ENCODE measurements around the gene C1orf35. TPM values are rescaled to one million over a fixed set of nuclear protein-coding genes. Genes with fewer than 3 reads are reported as not detected.

The C1orf35 gene
- total RNA-seq, 3 donors from 2014 or later = 11.5 to 17.0 (median 15.7) TPM

- peaks cover 19 to 90% of the 10 kb centered on the region in 2 donors for H3K27me3 ChIP-seq
- H3K9me3 ChIP-seq = no peaks in the 10 kb centered on the region
- no peak overlapping the region for H3K4me3 ChIP-seq
- no peaks in the 10 kb centered on the region for H3K36me3 ChIP-seq
- intact Hi-C loops (cut with DNase I; ENCODE audit: low total_unique reads) = no loop called here
- no peaks in the 10 kb centered on the region for H3K4me1 ChIP-seq
- peak in 1 of 2 donors; percentile 47 for DNase-seq (ENCODE audit: low spot score in 2 of 2)
- TF ChIP-seq CTCF (IDR thresholded peaks at IDR 0.05) (no peak), POLR2AphosphoS5 (IDR thresholded peaks at IDR 0.05) (no peak), POLR2A (IDR thresholded peaks at IDR 0.05) (no peak)
- H3K27ac ChIP-seq = no peak overlapping the region
Measured at GRCh38 chr1:228064296-228064695, 38.8 kb downstream of the C1orf35 start.

- no peaks in the 10 kb centered on the region for H3K36me3 ChIP-seq
- intact Hi-C loops (cut with DNase I; ENCODE audit: low total_unique reads) = no loop called here
- no peak overlapping the region for H3K27ac ChIP-seq
- no peaks in the 10 kb centered on the region for H3K9me3 ChIP-seq
- H3K4me3 ChIP-seq = no peak overlapping the region
- no peaks in the 10 kb centered on the region for H3K4me1 ChIP-seq
- peaks cover 19 to 94% of the 10 kb centered on the region in 2 donors for H3K27me3 ChIP-seq
- TF ChIP-seq CTCF (IDR thresholded peaks at IDR 0.05) = no peak
- no peak for TF ChIP-seq POLR2A (IDR thresholded peaks at IDR 0.05)
- TF ChIP-seq POLR2AphosphoS5 (IDR thresholded peaks at IDR 0.05) = no peak
- DNase-seq (ENCODE audit: low spot score in 2 of 2) = peak in 1 of 2 donors; percentile 34
Measured at GRCh38 chr1:228063251-228064191, 39.6 kb downstream of the C1orf35 start.

GRCh38 chr1:228062812-228063211 is 40.3 kb downstream of the C1orf35 start:
- no peak overlapping the region for H3K4me3 ChIP-seq
- H3K36me3 ChIP-seq = no peaks in the 10 kb centered on the region
- H3K4me1 ChIP-seq = no peaks in the 10 kb centered on the region
- no peaks in the 10 kb centered on the region for H3K9me3 ChIP-seq
- H3K27me3 ChIP-seq = peaks cover 19 to 90% of the 10 kb centered on the region in 2 donors
- TF ChIP-seq CTCF (IDR thresholded peaks at IDR 0.05) (no peak), POLR2AphosphoS5 (IDR thresholded peaks at IDR 0.05) (no peak), POLR2A (IDR thresholded peaks at IDR 0.05) (no peak)
- DNase-seq (ENCODE audit: low spot score in 2 of 2) = peak in 1 of 2 donors; percentile 36
- intact Hi-C loops (cut with DNase I; ENCODE audit: low total_unique reads) = no loop called here
- H3K27ac ChIP-seq = no peak overlapping the region

GRCh38 chr1:228062085-228062791 is 40.9 kb downstream of the C1orf35 start:
- no peak overlapping the region for H3K4me3 ChIP-seq
- H3K27ac ChIP-seq = no peak overlapping the region
- H3K27me3 ChIP-seq = peaks cover 19 to 87% of the 10 kb centered on the region in 2 donors
- intact Hi-C loops (cut with DNase I; ENCODE audit: low total_unique reads) = no loop called here
- TF ChIP-seq CTCF (IDR thresholded peaks at IDR 0.05) (no peak), POLR2A (IDR thresholded peaks at IDR 0.05) (no peak), POLR2AphosphoS5 (IDR thresholded peaks at IDR 0.05) (no peak)
- no peaks in the 10 kb centered on the region for H3K4me1 ChIP-seq
- H3K36me3 ChIP-seq = no peaks in the 10 kb centered on the region
- no peaks in the 10 kb centered on the region for H3K9me3 ChIP-seq
- DNase-seq (ENCODE audit: low spot score in 2 of 2) = peak in 1 of 2 donors; percentile 37
